Spleen (tissue), 11 donors: ENCODE measurements around the gene MAMDC2. TPM values are rescaled to one million over a fixed set of nuclear protein-coding genes. Genes with fewer than 3 reads are reported as not detected.
"Not testable (repeated sequence)": the region's sequence is repeated elsewhere in the genome, so short reads cannot be mapped to it uniquely, and the experiment has no call there.

Source experiments
- DNase-seq: peaks from one replicate; pipeline ENCODE4 v3.0.0-alpha.2; 2020
- H3K27ac ChIP-seq, 8 donors: fragments of 200-600 bp; sonication (generic) in 7 of 8; 1 replicate in 4 of 8; 2 replicates in 4 of 8; pipeline versions ENCODE4 v1.5.0 to v1.8.0; 2016 to 2021; ENCODE audit warnings: inconsistent platforms in 4 of 8, mild to moderate bottlenecking in 4 of 8, moderate library complexity in 1 of 8
- H3K27me3 ChIP-seq, 7 donors: fragments of 200-600 bp; sonication (generic) in 6 of 7; replicated peaks in 1 of 7; 1 replicate in 4 of 7; 2 replicates in 3 of 7; pipeline versions ENCODE4 v1.5.0 to v1.8.0; 2016 to 2021; ENCODE audit warnings: inconsistent platforms in 3 of 7, mild to moderate bottlenecking in 1 of 7
- H3K36me3 ChIP-seq, 6 donors: fragments of 200-600 bp; sonication (generic) in 5 of 6; 1 replicate in 4 of 6; 2 replicates in 2 of 6; pipeline versions ENCODE4 v1.5.0 to v1.8.0; 2016 to 2021; ENCODE audit warnings: inconsistent platforms in 2 of 6
- H3K4me1 ChIP-seq, 6 donors: fragments of 200-600 bp; sonication (generic) in 5 of 6; 1 replicate in 3 of 6; 2 replicates in 3 of 6; pipeline versions ENCODE4 v1.5.0 to v1.8.0; 2016 to 2021; ENCODE audit warnings: inconsistent platforms in 3 of 6
- H3K4me3 ChIP-seq, 8 donors: fragments of 200-600 bp; sonication (generic) in 7 of 8; 1 replicate in 4 of 8; 2 replicates in 4 of 8; pipeline versions ENCODE4 v1.5.0 to v1.8.0; 2016 to 2021; ENCODE audit warnings: inconsistent platforms in 4 of 8, mild to moderate bottlenecking in 4 of 8, moderate library complexity in 2 of 8
- H3K9me3 ChIP-seq, 8 donors: fragments of 200-600 bp; sonication (generic) in 7 of 8; 1 replicate in 4 of 8; 2 replicates in 4 of 8; pipeline versions ENCODE4 v1.5.0 to v1.8.0; 2016 to 2021; ENCODE audit warnings: inconsistent platforms in 4 of 8
- CTCF ChIP-seq, 11 experiments: fragments of 200-600 bp in 7 of 11; fragments of 450-650 bp in 4 of 11; sonication (generic) in 4 of 11; IDR thresholded peaks in 8 of 11; conservative IDR thresholded peaks in 3 of 11; 1 replicate in 7 of 11; 2 replicates in 4 of 11; pipeline versions ENCODE4 v1.4.0 to v1.8.0; 2016 to 2021; ENCODE audit warnings: antibody characterized with exemption in 11 of 11, inconsistent platforms in 4 of 11, mild to moderate bottlenecking in 1 of 11
- POLR2A ChIP-seq, 3 donors: fragments of 450-650 bp; IDR thresholded peaks; one replicate each; pipeline ENCODE4 v1.5.1; 2017; ENCODE audit warnings: antibody characterized with exemption in 3 of 3, mild to moderate bottlenecking in 1 of 3
- POLR2AphosphoS5 ChIP-seq, 3 donors: sonication (generic); formaldehyde crosslinking; IDR thresholded peaks; one replicate each; pipeline ENCODE4 v1.5.1; 2017; ENCODE audit warnings: antibody characterized with exemption in 3 of 3
- WGBS, 5 donors: extraction: QIAGEN DNeasy Blood & Tissue Kit in 3 of 5; methylation state at CpG; one replicate each; pipeline versions ENCODE4 v1.1.5 to v1.1.7; 2013 to 2018; 5-methylcytosine and 5-hydroxymethylcytosine counted together
- intact Hi-C: fragments of 100-400 bp; cut with DNase I; formaldehyde crosslinking; loops from one replicate; pipeline ENCODE4 v1.15.0; 2023; ENCODE audit warnings: low total_unique reads
- polyA plus RNA-seq, 3 donors: library from polyadenylated mRNA; stranded (reverse); fragments of 200-250 nt; gene quantifications; one replicate each; pipeline ENCODE4 v1.2.1, GENCODE V29; 2013
- total RNA-seq, 7 donors: library from RNA; depleted of rRNA in 3 of 7; stranded (reverse); fragments of >200 nt in 3 of 7; fragmentation: NEBNext Ultra II Directional in 4 of 7; extraction: Animal tissue kit (Norgen Biotek cat#: 25700) in 4 of 7; gene quantifications; one replicate each; pipeline versions ENCODE4 v1.1.0 to v1.2.1, GENCODE V29; 2016 to 2021
- donor health status: healthy with polysubstance abuse.
- donor health status: DM: no; HTN: no; CAD: no; lungs with moderate emphysema.
- donor health status: DM: no; HTN: no; CAD: no.
- donor health status: Bipolar disorder and iron deficiency.
- donor health status: healthy.
- donor health status: DM: no; HTN: no; CAD: no.
- donor health status: DM: yes; HTN: yes; CAD: no.

The MAMDC2 gene
- total and polyA plus RNA-seq, 10 donors, result 1.5 to 65.5 (median 14.5) TPM

DNA sequence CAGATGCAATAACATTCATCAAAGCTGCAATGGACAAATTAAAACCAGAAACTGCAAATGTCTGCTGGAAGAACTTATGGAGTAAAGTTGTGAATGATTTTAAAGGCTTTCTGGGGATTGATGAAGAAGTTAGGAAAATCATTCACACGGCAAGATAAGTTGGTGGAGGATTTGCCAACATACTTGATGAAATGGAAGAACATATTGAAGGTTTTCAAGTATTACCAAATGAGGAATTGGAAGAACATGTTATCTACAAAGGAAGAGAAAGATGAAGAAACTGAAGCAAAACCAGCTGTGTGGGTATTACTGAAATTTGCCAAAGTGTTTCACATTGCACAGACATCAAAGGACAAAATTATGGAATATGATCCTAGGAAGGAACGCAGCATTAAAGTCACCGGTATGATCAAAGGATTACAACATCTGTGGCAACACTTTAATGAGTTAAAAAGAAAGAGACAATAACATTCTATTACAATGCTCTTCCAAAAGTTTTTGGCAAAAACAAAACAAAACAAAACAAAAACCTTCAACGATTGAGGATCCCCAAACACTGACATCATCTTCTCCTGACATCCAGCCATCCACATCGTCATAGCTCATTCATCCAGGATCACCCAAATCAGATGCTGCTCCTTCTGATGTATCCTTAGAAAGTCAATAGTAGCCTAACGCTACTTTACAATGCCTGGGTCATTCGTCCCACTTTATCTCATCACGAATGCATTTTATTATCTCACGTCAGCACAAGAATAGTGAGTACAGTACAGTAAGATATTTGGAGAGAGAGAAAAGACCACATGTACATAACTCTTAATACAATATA lies 153.8 kb downstream of the MAMDC2 start:
- Histone ChIP-seq H3K27ac (no peak overlapping the region), H3K36me3 (no peaks in the 10 kb centered on the region), H3K9me3 (peaks cover 0 to 3% (median 0%) of the 10 kb centered on the region in 8 donors), H3K4me3 (no peak overlapping the region), H3K27me3 (no peaks in the 10 kb centered on the region), H3K4me1 (no peaks in the 10 kb centered on the region)
- WGBS, 5 donors, result 86 to 94% (median 90%) methylated on average over 9 of the region's 9 CpGs
- no peak for TF ChIP-seq POLR2AphosphoS5 (IDR thresholded peaks at IDR 0.05)
- no peak for TF ChIP-seq CTCF (IDR thresholded peaks at IDR 0.05 in 8 of 11, conservative IDR thresholded peaks at IDR 0.05 in 3 of 11)
- TF ChIP-seq POLR2A (IDR thresholded peaks at IDR 0.05), result no peak
- DNase-seq, result no peak
- intact Hi-C loops, result no loop called here

DNA sequence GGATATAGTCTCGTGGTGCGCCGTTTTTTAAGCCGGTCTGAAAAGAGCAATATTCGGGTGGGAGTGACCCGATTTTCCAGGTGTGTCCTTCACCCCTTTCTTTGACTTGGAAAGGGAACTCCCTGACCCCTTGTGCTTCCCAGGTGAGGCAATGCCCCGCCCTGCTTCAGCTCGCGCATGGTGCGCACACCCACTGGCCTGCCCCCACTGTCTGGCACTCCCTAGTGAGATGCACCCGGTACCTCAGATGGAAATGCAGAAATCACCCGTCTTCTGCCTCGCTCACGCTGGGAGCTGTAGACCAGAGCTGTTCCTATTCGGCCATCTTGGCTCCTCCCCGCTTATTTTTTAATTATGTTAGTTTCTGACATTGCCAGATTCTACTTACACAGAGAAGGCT lies 161.1 kb downstream of the MAMDC2 start:
- H3K27me3 ChIP-seq, H3K27ac ChIP-seq, DNase-seq, H3K36me3 ChIP-seq, H3K4me3 ChIP-seq, H3K4me1 ChIP-seq, intact Hi-C loops: not testable (repeated sequence)
- H3K9me3 ChIP-seq, result peaks cover 0 to 23% (median 13%) of the 10 kb centered on the region in 8 donors
- WGBS, 5 donors, result 93 to 98% (median 96%) methylated on average over 16 of the region's 16 CpGs

DNA sequence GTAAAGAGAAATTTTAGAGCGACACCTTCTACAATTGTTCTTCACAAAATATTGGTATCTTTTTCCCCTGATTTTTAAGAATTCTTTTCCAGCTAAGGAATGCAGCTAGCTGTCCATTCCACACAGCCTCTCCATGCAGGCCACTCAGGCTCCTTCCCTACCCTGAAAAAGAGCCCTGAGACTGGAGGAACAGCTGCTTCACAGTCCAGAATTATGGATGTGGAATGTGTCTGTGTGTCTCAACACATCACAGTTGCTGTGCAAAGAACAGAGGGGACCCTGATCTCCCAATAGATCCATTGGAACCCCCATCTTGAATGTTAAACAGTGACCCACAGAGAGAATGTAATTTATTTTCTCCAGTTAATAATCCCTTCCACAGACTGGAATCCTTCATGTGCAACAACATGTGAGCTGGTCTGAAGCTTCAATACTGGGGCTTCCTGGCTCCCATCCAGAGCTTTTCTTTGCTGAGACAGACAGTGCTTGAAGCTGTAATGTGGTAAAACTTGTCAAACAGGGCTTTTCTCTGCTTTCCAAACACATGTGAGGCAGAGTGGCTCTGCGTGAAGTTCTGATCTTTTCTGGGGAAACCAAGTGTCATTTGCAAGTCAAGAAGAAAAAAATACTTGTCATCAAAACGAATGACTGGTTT lies 161.8 kb downstream of the MAMDC2 start:
- H3K4me3 ChIP-seq, result no peak overlapping the region
- no peak for DNase-seq
- intact Hi-C loops, result no loop called here
- H3K36me3 ChIP-seq, result no peaks in the 10 kb centered on the region
- H3K27me3 ChIP-seq, result no peaks in the 10 kb centered on the region
- no peak overlapping the region for H3K27ac ChIP-seq
- H3K9me3 ChIP-seq, result peaks cover 0 to 23% (median 14%) of the 10 kb centered on the region in 8 donors
- H3K4me1 ChIP-seq, result no peaks in the 10 kb centered on the region
- no peak for TF ChIP-seq CTCF (IDR thresholded peaks at IDR 0.05 in 8 of 11, conservative IDR thresholded peaks at IDR 0.05 in 3 of 11)
- no peak for TF ChIP-seq POLR2A (IDR thresholded peaks at IDR 0.05)
- no peak for TF ChIP-seq POLR2AphosphoS5 (IDR thresholded peaks at IDR 0.05)
- WGBS, 5 donors, result 51 to 74% (median 64%) methylated on average over 3 of the region's 3 CpGs

DNA sequence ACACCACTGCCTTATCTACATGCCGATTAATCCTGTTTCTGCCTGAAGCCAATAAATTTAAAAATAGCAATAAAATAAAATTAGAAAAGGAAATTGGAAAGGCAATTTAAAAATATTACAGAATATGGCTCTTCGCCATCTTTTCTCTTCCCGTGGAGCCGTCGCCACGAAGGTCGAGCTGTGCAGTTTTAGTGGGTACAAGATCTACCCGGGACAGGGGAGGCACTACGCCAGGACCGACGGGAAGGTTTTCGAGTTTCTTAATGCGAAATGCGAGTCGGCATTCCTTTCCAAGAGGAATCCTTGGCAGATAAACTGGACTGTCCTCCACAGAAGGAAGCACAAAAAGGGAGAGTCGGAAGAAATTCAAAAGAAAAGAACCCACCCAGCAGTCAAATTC lies 173.4 kb downstream of the MAMDC2 start:
- TF ChIP-seq CTCF (IDR thresholded peaks at IDR 0.05 in 8 of 11, conservative IDR thresholded peaks at IDR 0.05 in 3 of 11), result no peak
- no peak for TF ChIP-seq POLR2AphosphoS5 (IDR thresholded peaks at IDR 0.05)
- no peak for TF ChIP-seq POLR2A (IDR thresholded peaks at IDR 0.05)
- Histone ChIP-seq H3K4me1 (no peaks in the 10 kb centered on the region), H3K4me3 (no peak overlapping the region), H3K27me3 (no peaks in the 10 kb centered on the region), H3K9me3 (peaks cover 0 to 16% (median 11%) of the 10 kb centered on the region in 8 donors), H3K36me3 (peaks cover 0 to 30% (median 0%) of the 10 kb centered on the region in 6 donors), H3K27ac (no peak overlapping the region)
- WGBS, 5 donors, result 89 to 98% (median 96%) methylated on average over 16 of the region's 16 CpGs
- DNase-seq, result no peak
- intact Hi-C loops, result no loop called here
